Measurements from ENCODE around the gene RNF123. TPM values are rescaled to one million over a fixed set of nuclear protein-coding genes. Genes with fewer than 3 reads are reported as not detected.

Gene RNF123
- total RNA-seq, 4 donors from 2014 or later: 12.8 to 28.4 (median 26.5) TPM

GRCh38 chr3:49750056-49750455, 60.7 kb downstream of the RNF123 start:
- peak in 1 of 2 donors; percentile 40 for DNase-seq (ENCODE audit: low spot score in 2 of 2)
- WGBS, 2 donors: 85 to 96% methylated on average over 4 of the region's 4 CpGs
- intact Hi-C loops (cut with DNase I; ENCODE audit: low total_unique reads): no loop called here
- H3K4me3 ChIP-seq (ENCODE audit: low read depth, poor library complexity, severe bottlenecking): no peak overlapping the region
- TF ChIP-seq CTCF (IDR thresholded peaks at IDR 0.05): no peak
- TF ChIP-seq POLR2A (IDR thresholded peaks at IDR 0.05): no peak

GRCh38 chr3:49751501-49751900, 62.1 kb downstream of the RNF123 start:
- H3K4me3 ChIP-seq (ENCODE audit: low read depth, poor library complexity, severe bottlenecking): no peak overlapping the region
- intact Hi-C loops (cut with DNase I; ENCODE audit: low total_unique reads): no loop called here
- no peak for TF ChIP-seq POLR2A (IDR thresholded peaks at IDR 0.05)
- no peak for DNase-seq (ENCODE audit: low spot score in 2 of 2)
- WGBS, 2 donors: 96 to 97% methylated on average over 4 of the region's 4 CpGs

DNA sequence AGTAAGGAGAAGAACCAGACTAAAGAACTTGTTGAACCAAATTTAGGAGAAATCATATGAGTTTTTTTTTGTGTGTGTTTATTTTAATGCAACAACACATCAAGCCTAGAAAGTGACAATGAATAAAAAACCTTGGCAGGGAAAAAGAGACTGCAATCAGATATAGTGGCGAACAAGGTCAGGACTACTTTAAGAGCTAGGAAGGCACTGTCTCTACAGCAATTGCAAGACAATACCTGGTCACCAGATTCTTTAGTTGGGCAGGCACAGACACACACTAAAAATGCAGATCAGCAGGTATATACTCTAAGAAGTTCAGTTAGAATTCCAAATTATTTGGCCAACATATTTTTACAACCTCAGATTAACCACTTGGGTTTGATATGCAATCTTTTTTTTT, 65.2 kb downstream of the RNF123 start:
- WGBS, 2 donors: 63 to 77% methylated on average over 1 of the region's 1 CpG
- DNase-seq (ENCODE audit: low spot score in 2 of 2): peak in 1 of 2 donors; percentile 2
- intact Hi-C loops (cut with DNase I; ENCODE audit: low total_unique reads): no loop called here
- TF ChIP-seq CTCF (IDR thresholded peaks at IDR 0.05) (no peak), POLR2A (IDR thresholded peaks at IDR 0.05) (no peak)
- no peak overlapping the region for H3K4me3 ChIP-seq (ENCODE audit: low read depth, poor library complexity, severe bottlenecking)

- WGBS, 2 donors: 71 to 90% methylated on average over 1 of the region's 1 CpG
- intact Hi-C loops (cut with DNase I; ENCODE audit: low total_unique reads): no loop called here
- TF ChIP-seq POLR2A (IDR thresholded peaks at IDR 0.05): no peak
- no peak for TF ChIP-seq CTCF (IDR thresholded peaks at IDR 0.05)
- H3K4me3 ChIP-seq (ENCODE audit: low read depth, poor library complexity, severe bottlenecking): no peak overlapping the region
- DNase-seq (ENCODE audit: low spot score in 2 of 2): no peak
Measured at GRCh38 chr3:49756036-49756435, 66.7 kb downstream of the RNF123 start.

- no peak for DNase-seq (ENCODE audit: low spot score in 2 of 2)
- WGBS, 2 donors: 74 to 81% methylated on average over 2 of the region's 2 CpGs
- TF ChIP-seq POLR2A (IDR thresholded peaks at IDR 0.05): no peak
Measured at GRCh38 chr3:49757197-49757596, 67.8 kb downstream of the RNF123 start.

DNA sequence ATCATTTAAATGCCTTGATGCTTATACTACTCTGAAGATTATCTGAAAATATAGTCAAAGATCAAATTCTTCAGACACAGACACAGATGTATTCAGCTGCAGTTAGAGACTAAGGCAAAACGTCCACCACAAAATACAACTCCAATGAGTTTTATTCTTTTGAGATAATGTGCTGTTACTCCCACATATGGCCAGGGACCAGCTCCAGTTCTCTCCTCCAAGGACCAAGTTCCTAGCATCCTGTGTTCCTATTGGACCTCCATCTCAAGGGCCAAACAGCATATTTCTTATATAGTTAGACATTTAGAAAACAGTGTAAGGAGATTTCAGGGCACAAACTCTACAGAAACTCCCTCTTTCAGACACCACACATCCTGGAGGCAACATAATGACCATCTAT, 69.9 kb downstream of the RNF123 start:
- intact Hi-C loops (cut with DNase I; ENCODE audit: low total_unique reads): no loop called here
- 24 to 41% methylated on average over 1 of the region's 1 CpG for WGBS, 2 donors
- no peak for DNase-seq (ENCODE audit: low spot score in 2 of 2)
- no peak overlapping the region for H3K4me3 ChIP-seq (ENCODE audit: low read depth, poor library complexity, severe bottlenecking)
- TF ChIP-seq POLR2A (IDR thresholded peaks at IDR 0.05) (no peak), CTCF (IDR thresholded peaks at IDR 0.05) (no peak)

More at GRCh38 chr3:49757197-49757596, 67.8 kb downstream of the RNF123 start:
- H3K4me3 ChIP-seq (ENCODE audit: low read depth, poor library complexity, severe bottlenecking): no peak overlapping the region
- intact Hi-C loops (cut with DNase I; ENCODE audit: low total_unique reads): no loop called here

DNA sequence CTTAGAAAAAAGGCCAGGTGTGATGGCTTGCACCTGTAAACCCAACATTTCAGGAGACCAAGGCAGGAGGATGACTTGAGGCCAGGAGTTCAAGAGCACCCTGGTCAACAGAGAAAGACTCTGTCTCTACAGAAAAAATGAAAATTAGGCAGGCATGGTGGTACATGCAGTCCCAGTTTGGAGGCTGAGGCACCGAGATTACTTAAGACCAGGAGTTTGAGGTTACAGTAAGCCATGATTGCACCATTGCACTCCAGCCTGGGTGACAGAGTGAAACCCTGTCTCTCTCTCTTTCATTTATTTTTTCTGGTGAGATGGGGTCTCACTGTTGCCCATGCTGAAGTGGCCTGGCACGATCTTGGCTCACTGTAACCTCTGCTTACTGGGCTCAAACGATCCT, 72.3 kb downstream of the RNF123 start:
- peak in 1 of 2 donors; percentile 20 for DNase-seq (ENCODE audit: low spot score in 2 of 2)
- intact Hi-C loops (cut with DNase I; ENCODE audit: low total_unique reads): no loop called here
- no peak overlapping the region for H3K4me3 ChIP-seq (ENCODE audit: low read depth, poor library complexity, severe bottlenecking)
- WGBS, 2 donors: 86 to 93% methylated on average over 3 of the region's 3 CpGs
- TF ChIP-seq CTCF (IDR thresholded peaks at IDR 0.05) (no peak), POLR2A (IDR thresholded peaks at IDR 0.05) (no peak)
